GM21737 (cell line): Measurements from ENCODE around the gene DAZ4.
"Not testable (repeated sequence)": the region's sequence is repeated elsewhere in the genome, so short reads cannot be mapped to it uniquely, and the experiment has no call there.

ENCODE experiments used
- ATAC-seq: cut with Tn5 transposase; IDR thresholded peaks from one replicate; pipeline ENCODE4 v1.9.1; 2021; ENCODE audit warnings: mild to moderate bottlenecking, moderate library complexity; ENCODE audit not compliant: unreplicated experiment

DAZ4 gene, protein sequence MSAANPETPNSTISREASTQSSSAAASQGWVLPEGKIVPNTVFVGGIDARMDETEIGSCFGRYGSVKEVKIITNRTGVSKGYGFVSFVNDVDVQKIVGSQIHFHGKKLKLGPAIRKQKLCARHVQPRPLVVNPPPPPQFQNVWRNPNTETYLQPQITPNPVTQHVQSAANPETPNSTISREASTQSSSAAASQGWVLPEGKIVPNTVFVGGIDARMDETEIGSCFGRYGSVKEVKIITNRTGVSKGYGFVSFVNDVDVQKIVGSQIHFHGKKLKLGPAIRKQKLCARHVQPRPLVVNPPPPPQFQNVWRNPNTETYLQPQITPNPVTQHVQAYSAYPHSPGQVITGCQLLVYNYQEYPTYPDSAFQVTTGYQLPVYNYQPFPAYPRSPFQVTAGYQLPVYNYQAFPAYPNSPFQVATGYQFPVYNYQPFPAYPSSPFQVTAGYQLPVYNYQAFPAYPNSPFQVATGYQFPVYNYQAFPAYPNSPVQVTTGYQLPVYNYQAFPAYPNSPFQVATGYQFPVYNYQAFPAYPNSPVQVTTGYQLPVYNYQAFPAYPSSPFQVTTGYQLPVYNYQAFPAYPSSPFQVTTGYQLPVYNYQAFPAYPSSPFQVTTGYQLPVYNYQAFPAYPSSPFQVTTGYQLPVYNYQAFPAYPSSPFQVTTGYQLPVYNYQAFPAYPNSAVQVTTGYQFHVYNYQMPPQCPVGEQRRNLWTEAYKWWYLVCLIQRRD

DNA sequence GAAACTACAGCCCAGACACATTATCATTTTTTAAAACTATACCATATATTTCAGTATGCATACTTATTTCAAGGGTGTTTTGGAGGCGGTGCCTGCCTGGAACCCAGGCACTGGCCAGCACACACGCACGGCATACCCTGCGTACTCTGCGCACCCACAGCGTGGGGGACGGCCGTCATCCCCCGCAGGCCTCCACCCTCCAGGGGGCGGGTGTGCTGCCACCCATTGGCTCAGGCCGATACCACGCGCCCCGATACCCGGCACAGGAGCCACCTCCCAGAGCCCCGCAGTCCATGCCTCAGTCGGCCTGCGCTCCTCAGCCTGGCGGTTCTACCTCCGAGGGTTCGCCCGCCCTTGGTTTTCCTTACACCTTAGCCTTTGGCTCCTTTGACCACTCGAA, at the start of gene DAZ4:
Gene DAZ4 (plus strand): TSS at position 301 of the 400 bp plus-strand sequence. CDS start 208 bp downstream, outside the sequence.
- ATAC-seq, result not testable (repeated sequence)

DNA sequence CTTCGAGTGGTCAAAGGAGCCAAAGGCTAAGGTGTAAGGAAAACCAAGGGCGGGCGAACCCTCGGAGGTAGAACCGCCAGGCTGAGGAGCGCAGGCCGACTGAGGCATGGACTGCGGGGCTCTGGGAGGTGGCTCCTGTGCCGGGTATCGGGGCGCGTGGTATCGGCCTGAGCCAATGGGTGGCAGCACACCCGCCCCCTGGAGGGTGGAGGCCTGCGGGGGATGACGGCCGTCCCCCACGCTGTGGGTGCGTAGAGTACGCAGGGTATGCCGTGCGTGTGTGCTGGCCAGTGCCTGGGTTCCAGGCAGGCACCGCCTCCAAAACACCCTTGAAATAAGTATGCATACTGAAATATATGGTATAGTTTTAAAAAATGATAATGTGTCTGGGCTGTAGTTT, 20.4 kb upstream of the DAZ4 start, which contains the start of gene DAZ3:
Gene DAZ3 (minus strand): TSS at position 101 of the 400 bp plus-strand sequence. CDS start 208 bp downstream, outside the sequence.
- ATAC-seq, result not testable (repeated sequence)

DNA sequence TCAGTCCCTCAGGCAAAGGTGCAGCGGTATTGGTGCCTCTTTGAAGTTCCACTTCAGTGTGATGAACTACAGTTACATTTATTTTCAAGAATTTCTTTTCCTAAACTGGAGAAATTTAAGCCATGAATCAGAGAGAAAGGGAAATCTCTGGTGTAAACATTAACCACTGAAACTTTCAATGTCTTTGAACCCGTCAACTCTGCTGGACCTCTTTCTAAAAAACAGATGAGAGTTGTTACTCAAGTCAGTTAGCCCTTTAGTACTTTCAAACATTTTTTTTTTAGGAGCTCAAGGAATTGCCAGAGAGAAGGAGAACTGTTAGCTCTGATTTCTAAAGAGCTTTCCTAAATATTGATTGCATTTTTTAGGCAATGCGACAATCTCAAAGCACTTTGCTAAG, 11.9 kb upstream of the DAZ4 start:
- ATAC-seq, result not testable (repeated sequence)

DNA sequence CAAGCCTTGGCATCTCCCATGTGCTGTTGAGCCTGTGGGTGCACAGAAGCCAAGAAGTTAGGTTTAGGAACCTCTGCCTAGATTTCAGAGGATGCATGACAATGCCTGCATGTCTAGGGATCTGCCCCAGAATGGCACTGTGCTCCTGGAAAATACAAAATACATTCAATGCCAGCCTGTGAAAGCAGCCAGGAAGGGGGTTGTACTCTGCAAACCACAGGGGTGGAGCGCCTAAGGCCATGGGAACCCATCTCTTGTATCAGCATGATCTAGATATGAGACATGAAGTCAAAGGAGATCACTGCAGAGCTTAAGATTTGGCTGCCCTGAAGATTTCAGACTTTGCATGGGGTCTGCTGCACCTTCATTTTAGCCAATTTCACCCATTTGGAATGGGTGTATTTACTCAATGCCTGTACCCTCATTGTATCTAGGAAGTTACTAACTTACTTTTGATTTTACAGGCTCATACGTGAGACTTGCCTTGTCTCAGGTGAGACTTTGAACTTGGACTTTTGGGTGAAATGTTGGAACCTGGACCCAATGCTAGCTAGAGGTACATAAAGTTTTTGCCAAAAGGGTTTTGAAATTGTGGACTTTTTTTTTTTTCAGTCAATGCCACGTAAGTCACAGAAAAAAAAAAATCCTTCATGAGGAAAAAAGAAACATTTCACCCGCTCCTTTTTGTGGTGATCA, 9.4 kb upstream of the DAZ4 start:
- ATAC-seq, result not testable (repeated sequence)

DNA sequence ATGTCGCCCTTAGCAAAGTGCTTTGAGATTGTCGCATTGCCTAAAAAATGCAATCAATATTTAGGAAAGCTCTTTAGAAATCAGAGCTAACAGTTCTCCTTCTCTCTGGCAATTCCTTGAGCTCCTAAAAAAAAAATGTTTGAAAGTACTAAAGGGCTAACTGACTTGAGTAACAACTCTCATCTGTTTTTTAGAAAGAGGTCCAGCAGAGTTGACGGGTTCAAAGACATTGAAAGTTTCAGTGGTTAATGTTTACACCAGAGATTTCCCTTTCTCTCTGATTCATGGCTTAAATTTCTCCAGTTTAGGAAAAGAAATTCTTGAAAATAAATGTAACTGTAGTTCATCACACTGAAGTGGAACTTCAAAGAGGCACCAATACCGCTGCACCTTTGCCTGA, 8.7 kb upstream of the DAZ4 start:
- ATAC-seq, result not testable (repeated sequence)
